ENCODE results near the gene CENPVL2.
"Not testable (repeated sequence)": the region's sequence is repeated elsewhere in the genome, so short reads cannot be mapped to it uniquely, and the experiment has no call there.

Gene CENPVL2

DNA sequence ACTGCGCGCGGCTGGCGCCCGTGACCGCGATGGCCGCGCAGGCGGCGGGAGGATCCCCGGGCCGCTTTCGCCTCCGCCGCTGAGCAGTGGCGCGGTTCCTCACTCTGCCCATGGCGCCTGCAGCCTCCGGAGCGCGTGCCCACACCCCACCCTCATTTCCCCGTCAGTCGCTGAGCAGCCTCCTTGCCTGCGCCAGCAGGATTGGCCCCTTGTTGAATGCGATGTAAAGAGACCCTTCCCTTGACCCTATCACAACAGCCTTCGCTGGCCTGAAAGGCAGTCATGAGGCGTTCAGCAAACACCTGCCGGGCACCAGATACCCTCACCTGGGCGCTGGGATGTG is at the start of gene CENPVL2:
Gene CENPVL2, minus strand, starts transcription at position 112 of the 343 bp plus-strand sequence. Its CDS starts 0 bp downstream, at position 112.
- DNase-seq (ENCODE audit: low read depth in 2 of 2): not testable (repeated sequence)

DNA sequence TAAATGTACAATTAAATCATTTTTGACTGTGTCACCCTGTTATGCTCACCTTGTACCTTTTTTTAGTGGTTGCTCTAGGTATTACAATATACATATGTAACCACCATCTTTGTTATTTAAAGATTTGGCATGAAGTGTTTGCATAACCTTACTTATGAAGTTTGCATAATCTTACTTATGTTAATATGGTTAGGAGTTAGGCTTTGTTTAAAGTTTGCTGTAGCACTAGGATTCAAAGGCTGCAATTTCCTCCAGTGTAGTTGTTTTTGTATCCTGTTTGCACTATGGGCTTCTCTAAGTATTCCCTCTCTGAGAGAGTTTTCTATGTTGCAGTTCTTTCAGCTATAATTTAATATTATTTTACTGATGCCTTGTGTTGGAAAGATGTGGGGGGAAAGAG is 45.6 kb upstream of the CENPVL2 start:
- no peak for DNase-seq (ENCODE audit: low read depth in 2 of 2)

DNA sequence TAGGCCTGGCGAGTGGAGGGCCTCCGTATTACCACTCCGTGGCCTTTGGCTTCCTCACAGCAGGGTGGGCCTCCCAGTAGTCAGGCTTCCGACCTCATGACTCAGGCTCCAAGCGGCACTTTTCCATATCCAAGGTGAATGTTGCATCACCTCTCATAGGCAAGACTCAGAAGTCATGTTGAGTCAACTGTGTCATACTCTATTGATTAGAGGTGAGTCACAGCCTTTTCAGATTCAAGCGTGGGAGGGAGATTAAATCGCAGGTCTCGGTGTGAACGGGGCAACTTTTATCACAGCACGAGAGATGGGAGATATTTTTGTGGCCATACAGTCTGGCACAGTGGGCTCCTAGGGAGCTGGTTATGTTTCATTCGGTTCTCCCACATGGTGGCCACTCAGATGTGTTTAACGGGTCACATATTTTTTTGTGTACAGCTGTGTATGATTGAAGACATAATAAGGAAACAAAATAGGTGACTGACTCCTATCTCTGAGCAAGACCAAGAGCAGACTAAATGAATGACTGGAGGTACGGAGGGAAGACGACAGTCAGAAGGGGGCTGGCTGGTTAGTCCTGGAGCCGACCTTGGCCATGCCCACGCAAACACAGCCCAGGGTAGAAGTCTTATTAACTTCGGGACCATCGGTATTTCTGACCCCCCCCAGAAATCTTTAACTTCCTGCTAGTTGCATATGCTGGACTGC is 30.5 kb upstream of the CENPVL2 start:
- DNase-seq (ENCODE audit: low read depth in 2 of 2): not testable (repeated sequence)

DNA sequence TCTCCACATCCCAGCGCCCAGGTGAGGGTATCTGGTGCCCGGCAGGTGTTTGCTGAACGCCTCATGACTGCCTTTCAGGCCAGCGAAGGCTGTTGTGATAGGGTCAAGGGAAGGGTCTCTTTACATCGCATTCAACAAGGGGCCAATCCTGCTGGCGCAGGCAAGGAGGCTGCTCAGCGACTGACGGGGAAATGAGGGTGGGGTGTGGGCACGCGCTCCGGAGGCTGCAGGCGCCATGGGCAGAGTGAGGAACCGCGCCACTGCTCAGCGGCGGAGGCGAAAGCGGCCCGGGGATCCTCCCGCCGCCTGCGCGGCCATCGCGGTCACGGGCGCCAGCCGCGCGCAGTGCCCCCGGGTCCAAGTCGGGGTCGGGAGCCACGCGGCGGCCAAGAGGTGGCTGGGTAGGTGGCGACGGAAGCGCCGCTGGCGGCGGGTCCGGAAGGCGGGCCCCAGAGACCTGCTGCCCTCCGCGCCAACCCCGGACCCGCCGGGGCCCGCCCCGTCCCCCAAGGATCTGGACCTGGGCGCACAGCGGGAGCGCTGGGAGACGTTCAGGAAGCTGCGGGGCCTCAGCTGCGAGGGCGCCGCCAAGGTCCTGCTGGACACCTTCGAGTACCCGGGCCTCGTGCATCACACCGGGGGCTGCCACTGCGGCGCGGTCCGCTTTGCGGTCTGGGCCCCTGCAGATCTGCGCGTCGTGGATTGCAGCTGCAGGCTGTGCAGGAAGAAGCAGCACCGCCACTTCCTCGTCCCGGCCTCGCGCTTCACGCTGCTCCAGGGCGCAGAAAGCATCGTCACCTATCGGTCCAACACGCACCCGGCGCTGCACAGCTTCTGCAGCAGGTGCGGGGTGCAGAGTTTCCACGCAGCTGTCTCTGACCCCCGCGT is 27.9 kb upstream of the CENPVL2 start, which contains the start of gene CENPVL1:
Gene CENPVL1, plus strand, starts transcription at position 236 of the 888 bp plus-strand sequence. Its CDS starts 0 bp downstream, at position 236.
- not testable (repeated sequence) for DNase-seq (ENCODE audit: low read depth in 2 of 2)

DNA sequence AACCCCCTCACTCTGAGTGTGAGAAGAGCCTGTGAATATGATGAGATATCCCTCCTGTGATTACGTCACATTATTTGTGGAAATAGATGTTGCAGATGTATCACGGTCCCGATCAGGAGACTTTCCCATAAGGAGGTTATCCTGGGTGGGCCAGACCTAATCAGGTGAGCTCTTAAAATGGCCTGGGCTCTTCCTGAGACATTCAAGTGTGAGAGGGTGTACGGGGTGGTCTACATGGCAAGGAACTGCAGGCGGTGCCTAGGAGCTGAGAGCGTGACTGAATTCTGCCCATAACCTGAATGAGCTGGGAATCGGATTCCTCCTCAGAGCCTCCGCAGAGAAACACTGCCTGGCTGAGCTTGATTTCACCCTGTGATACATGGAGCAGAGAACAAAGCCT is 14.8 kb upstream of the CENPVL2 start:
- no peak for DNase-seq (ENCODE audit: low read depth in 2 of 2)

DNA sequence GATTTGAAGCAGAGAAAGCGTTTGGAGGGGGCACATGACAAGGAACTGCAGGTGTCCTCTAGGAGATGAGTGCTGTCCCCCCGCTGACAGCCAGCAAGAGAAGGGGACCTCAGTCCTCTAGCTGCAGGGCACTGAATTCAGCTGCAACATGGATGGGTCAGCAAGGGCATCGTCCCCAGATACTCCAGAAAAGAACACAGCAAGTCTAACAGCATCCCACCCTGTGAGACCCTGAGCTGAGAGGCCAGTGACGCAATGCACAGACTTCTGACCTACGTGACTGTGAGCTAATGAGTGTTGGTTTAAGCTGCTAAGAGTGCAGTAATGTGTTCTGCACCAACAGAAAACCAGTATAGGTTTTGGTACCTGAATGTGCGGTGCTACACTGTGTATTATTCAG is 11.6 kb upstream of the CENPVL2 start:
- DNase-seq (ENCODE audit: low read depth in 2 of 2): no peak

DNA sequence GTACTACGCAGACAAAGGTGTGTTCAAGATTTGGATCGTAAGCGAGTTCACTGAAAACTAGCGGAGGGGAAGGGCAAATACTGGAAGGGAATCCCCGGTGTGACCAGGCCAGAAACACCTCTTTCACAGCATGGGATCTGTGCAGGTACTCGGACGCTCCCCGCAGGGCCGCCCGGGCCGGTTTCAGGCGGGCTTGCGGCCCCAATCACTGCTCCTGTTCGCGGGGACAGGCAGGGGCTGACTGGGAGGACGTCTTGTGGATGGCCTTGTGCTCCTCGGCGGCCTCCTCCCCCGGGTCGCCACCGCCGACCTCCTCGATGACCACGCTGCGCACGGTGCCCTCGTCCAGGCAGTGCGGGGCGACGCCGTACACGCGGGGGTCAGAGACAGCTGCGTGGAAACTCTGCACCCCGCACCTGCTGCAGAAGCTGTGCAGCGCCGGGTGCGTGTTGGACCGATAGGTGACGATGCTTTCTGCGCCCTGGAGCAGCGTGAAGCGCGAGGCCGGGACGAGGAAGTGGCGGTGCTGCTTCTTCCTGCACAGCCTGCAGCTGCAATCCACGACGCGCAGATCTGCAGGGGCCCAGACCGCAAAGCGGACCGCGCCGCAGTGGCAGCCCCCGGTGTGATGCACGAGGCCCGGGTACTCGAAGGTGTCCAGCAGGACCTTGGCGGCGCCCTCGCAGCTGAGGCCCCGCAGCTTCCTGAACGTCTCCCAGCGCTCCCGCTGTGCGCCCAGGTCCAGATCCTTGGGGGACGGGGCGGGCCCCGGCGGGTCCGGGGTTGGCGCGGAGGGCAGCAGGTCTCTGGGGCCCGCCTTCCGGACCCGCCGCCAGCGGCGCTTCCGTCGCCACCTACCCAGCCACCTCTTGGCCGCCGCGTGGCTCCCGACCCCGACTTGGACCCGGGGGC is 567 bp downstream of the CENPVL2 start:
- not testable (repeated sequence) for DNase-seq (ENCODE audit: low read depth in 2 of 2)

DNA sequence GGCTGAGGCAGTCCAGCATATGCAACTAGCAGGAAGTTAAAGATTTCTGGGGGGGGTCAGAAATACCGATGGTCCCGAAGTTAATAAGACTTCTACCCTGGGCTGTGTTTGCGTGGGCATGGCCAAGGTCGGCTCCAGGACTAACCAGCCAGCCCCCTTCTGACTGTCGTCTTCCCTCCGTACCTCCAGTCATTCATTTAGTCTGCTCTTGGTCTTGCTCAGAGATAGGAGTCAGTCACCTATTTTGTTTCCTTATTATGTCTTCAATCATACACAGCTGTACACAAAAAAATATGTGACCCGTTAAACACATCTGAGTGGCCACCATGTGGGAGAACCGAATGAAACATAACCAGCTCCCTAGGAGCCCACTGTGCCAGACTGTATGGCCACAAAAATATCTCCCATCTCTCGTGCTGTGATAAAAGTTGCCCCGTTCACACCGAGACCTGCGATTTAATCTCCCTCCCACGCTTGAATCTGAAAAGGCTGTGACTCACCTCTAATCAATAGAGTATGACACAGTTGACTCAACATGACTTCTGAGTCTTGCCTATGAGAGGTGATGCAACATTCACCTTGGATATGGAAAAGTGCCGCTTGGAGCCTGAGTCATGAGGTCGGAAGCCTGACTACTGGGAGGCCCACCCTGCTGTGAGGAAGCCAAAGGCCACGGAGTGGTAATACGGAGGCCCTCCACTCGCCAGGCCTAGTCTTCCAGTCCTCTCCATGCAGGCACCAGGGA is 2.8 kb downstream of the CENPVL2 start:
- DNase-seq (ENCODE audit: low read depth in 2 of 2): not testable (repeated sequence)

DNA sequence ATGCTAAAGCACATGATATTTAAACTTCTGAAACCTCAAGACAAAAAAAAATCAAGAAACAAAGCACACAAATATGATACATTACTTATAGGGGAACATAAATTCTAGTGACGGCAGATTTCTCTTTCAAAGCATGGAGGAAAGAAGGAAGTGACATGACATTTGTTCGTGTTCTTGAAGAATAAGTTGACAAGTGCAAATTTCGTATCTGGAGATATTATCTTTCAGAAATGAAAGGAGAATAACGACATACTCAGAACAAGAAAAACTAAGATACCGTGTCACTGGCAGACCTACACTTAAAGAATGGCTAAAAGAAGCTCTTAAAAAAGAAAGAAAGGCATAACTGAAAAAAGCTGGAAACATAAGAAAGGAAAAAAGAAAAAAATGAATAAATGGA is 16.6 kb downstream of the CENPVL2 start:
- no peak for DNase-seq (ENCODE audit: low read depth in 2 of 2)

DNA sequence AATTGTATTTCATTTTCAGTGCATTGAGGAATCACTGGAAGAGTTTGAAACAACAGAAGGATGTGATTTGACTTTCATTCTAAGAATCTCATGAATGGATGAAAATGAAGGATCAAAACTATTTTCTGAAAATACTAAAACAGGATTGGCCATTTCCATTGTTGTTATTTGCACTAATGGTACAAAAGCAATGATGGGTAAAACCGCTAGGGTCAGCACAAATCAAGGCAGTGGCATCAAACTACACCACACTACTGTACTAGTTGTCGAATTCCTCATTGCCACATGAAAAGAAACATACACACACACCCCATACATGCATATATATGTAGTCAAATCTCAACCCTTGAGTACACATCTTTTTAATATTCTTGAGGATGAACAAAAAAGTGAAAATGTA is 39.3 kb downstream of the CENPVL2 start:
- DNase-seq (ENCODE audit: low read depth in 2 of 2): no peak

DNA sequence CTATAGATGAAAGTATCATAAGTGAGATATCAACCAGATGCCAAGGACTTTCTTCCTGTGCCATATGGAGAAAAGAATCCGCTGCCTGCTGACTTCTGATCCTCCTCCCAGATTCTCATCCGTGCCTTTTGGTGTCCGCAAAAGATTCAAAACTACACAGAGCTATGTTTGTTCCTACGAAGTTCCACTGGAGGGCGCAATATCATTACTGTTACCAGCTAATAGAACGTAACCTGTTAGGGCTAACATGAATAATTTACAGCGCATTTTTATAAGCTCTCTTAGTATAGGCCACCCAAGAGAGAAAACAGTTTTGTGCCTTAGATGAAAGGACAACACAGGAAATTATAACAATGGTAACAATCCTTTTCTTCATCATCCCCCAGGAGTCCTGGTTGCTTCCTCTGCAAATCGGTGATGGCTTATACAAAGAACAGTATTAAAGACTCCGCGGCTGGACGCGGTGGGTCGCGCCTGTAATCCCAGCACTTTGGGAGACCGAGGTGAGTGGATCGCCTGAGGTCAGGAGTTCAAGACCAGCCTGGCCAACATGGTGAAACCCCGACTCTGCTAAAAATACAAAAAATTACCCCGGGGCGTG is 41.1 kb downstream of the CENPVL2 start:
- DNase-seq (ENCODE audit: low read depth in 2 of 2): no peak

DNA sequence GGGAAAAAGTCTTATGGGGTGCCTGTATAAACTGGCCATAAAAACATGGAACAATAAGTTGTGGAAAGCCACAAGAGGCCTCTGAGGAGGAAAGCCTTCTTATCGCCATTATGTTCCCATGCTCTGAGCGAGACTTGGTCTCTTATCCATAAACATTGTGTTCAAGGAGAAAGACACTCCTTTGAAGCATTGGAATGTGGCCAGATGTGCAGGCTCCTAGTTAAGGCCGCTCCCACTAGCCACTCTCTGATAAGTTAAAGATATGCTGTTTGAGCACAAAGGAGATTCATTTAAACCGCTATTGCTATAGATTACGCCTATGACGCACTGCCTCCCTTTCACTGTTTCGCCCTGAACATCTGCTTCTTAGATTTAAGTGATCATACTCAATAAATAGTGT is 46.1 kb downstream of the CENPVL2 start:
- not testable (repeated sequence) for DNase-seq (ENCODE audit: low read depth in 2 of 2)
